Fibroblast of skin of back (primary cell): ENCODE results near the gene OR2AT4. TPM values are rescaled to one million over a fixed set of nuclear protein-coding genes. Genes with fewer than 3 reads are reported as not detected.
"Not testable (repeated sequence)": the region's sequence is repeated elsewhere in the genome, so short reads cannot be mapped to it uniquely, and the experiment has no call there.

Source experiments
- DNase-seq: peaks from one replicate; pipeline ENCODE4 v3.0.0-alpha.2; 2013
- polyA plus RNA-seq, 2 experiments: library from polyadenylated mRNA; unstranded; fragments of 120-200 nt; gene quantifications; one replicate each; pipeline ENCODE4 v1.2.1, GENCODE V29; 2013; ENCODE audit not compliant: insufficient read length in 2 of 2

Gene OR2AT4
- not detected for polyA plus RNA-seq (2013, experiment 1 of 2; ENCODE audit: insufficient read length)
- not detected for polyA plus RNA-seq (2013, experiment 2 of 2; ENCODE audit: insufficient read length)

DNA sequence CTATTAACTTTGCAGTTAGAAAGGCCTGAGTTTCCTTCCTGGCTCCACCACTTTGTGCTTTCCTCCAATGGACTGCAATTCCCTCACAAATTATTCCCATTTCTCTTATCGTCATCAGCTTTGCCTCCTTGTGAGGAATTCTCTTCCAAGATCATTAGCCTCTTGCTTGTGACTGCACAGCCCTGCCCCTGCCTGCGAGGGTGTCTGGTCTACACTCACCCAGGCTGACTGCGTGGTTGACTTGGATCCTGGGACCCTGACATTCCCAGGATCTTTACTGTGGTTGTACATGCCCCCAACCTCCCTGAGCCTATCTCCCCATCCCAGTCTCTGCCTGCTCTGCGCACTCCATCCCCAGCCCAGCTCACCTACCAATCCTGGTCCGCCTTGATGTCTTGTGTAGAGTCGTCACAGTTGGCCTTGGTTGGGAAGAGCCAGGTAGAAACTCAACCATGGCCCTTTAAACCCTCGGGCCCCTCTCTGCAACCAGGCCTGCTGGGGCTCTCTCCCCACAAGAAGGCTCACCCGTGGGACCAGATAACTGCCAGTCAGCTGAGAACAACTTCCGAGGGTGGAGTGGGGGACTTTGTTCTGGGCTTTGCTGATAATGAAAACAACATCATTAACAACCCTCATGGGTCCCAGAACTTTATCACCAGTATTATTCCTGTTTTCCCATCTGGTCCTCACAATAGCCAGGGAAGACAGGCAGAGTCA lies at the start of gene OR2AT4:
Gene OR2AT4 (minus strand): TSS at position 421 of the 717 bp plus-strand sequence.
- DNase-seq: no peak

DNA sequence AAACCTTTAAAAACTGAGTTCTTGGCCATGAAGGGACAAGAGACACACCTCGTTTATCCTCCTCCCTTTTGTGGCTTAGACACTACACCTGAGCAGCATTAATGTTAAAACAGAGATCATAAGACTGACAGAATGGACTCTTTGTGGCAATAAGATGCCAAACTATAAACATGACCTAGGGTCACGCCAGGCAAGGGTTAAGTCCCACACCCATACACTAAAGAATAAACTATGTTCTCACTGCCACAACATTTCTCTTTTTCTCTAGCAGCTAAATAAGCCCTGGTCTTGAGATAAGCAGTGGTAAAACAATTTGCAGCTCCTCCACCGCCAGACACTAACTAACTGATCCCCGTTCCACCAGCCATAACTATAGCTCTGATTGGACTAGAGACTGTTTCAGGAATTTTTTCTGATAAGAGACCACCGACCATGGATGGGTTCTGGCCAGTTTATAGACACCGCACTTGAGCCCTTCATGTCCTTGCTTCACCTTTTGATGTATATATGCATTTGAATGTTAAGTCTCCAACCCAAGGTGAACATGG lies 49.4 kb upstream of the OR2AT4 start:
- DNase-seq: no peak

GRCh38 chr11:75145196-75145971 lies 48.7 kb upstream of the OR2AT4 start:
- DNase-seq: no peak

GRCh38 chr11:75144716-75145014 lies 48.0 kb upstream of the OR2AT4 start:
- DNase-seq: no peak

- DNase-seq: no peak
These were observed 46.7 kb upstream of the OR2AT4 start for GRCh38 chr11:75143420-75143731.

DNA sequence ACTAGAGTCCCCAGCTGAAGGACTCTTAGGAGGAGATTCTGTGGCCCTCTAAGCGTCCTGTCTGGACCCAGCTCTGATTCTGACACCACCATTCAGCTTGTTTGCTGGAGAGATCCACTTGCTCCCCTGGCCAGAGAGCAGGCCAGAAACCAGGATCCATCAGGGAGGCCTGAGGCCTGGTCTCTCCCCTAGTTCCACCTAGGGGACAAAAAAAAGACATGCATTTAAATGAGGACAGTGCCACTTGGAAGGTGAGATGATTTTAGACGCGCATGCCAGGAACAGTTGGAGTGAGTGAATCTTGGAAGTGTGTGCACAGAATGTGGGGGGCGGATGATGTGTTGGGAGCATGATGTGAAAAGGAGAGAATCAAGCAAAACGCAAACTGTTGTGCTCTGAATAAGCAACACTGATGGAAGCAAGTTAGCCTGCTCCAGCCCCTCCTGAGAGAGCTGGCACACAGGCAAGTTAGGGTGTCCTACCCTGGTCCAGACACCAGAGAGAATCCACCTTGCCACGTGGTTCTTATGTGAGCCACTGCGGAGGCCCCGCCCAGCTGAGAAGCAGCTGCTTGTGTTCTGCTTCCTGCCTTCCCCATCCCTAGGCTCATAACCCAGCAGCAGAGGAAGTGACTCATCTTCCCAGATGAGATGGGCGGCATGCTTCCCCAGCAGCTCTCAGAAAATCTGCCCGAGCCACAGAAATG lies 46.2 kb upstream of the OR2AT4 start:
- DNase-seq: peak; percentile 94

DNA sequence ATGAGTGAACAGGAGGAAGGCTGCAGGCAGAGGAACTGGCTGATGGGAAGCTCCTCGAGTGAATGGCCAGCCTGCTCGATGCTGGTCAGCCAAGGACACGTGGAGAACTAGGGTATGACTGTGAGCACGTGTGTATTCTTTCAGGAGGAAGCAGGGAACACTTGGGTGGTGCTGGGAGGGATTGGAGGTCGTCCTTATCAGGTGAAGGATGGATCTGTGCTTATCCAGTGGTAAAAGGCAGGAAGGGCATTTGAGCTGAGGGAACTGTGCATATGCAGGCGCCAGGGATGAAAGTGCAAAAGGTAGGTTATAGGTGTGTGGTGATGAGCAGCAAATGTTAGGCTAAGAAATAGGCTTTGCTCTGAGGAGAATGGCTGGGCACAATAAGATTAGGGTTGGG lies 44.5 kb upstream of the OR2AT4 start:
- DNase-seq: no peak

GRCh38 chr11:75140269-75141138 lies 43.8 kb upstream of the OR2AT4 start:
- DNase-seq: peak; percentile 19

- no peak for DNase-seq
These were observed 39.0 kb upstream of the OR2AT4 start for GRCh38 chr11:75135651-75136050.

- no peak for DNase-seq
These were observed 38.5 kb upstream of the OR2AT4 start for GRCh38 chr11:75135021-75135650.

- DNase-seq: no peak
These were observed 37.3 kb upstream of the OR2AT4 start for GRCh38 chr11:75133976-75134375.

DNA sequence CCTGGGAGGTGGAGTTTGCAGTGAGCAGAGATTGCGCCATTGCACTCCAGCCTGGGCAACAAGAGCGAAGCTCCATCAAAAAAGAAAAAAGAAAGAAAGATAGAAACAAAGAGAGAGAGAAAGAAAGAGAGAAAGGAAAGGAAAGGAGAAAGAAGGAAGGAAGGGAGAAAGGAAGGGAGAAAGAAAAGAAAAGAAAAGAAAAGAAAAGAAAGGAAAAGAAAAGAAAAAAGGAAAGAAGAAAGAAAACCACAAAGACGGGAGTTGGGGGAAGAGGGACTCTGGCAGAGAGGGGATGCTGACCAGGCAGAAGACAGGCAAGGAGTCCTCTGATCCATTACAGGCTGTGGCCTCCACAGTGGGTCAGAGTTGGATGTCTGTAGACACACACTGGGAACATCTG lies 35.4 kb upstream of the OR2AT4 start:
- DNase-seq: no peak

- no peak for DNase-seq
These were observed 29.9 kb upstream of the OR2AT4 start for GRCh38 chr11:75126564-75126963.

DNA sequence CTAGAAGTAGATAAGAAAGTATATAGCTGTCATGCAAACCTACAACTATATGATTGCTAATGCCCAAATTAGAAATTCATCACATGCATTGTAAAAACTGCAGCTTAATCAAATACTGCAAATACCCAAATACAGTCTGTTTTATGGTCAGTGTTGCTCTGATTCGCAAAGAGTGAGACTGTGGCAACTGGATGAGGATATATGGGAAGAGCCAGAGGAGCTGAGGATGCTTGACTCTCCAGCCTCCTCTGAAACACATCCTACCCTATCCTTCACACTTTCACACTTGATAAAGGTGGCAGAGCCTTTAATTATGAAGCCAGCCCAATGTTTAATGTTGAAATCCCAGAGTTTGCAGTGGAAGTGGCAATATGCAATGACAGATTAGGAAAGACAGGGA lies 21.9 kb upstream of the OR2AT4 start:
- no peak for DNase-seq

DNA sequence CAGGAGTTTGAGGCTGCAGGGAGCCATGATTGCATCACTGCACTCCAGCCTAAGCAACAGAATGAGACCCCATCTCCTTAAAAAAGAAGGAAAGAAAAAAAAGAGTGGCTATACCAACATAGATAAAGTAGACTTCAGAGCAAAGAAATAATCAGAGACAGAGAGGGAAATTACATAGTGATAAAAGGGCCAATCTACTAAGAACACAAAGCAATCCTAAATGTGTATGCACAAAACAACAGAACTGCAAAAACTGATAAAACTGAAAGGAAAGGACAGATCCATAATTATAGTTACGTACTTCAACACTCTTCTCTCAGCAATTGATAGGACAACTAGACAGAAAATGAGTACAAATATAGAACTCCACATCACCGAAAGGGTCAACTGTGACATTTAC lies 17.8 kb upstream of the OR2AT4 start:
- DNase-seq: no peak

GRCh38 chr11:75113030-75113429 lies 16.4 kb upstream of the OR2AT4 start:
- DNase-seq: no peak

DNA sequence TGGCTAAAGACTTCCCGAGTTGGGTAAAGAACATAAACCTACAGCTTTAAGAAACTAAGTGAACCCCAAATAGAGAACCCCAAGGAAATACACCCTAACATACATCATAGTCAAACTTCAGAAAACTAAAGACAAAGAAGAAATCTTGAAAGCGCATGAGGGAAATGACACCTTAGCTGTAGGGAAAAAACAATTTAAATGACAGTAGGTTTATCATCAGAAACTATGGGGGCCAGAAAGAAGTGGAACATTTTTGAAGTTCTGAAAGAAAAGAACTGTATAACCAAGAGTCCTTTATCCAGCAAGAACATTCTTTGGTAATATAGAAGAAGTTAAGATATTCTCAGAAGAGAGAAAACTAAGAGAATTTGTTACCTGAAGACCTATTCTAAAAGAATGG lies 15.5 kb upstream of the OR2AT4 start:
- DNase-seq: no peak

DNA sequence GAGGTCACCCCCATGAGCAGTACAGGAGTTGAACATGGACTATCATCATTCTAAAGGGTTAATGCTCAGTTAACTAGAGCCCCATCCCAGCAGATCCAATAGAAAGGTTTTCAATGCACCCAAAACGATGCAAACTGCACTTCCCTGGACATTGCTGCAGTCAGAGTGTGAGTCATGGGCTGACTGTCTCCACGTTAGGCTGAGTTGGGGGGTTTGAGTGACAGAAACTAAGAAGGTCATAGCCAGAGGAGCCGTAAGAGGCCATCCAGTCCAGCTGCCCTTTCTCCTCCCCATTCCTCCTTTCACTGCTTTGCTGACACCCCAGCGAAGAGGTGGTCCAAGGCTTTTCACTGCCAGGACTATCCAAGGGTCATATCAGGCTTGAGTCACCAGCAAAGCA lies 10.5 kb upstream of the OR2AT4 start:
- peak; percentile 25 for DNase-seq

GRCh38 chr11:75105967-75106681 lies 9.4 kb upstream of the OR2AT4 start:
- DNase-seq: not testable (repeated sequence)

DNA sequence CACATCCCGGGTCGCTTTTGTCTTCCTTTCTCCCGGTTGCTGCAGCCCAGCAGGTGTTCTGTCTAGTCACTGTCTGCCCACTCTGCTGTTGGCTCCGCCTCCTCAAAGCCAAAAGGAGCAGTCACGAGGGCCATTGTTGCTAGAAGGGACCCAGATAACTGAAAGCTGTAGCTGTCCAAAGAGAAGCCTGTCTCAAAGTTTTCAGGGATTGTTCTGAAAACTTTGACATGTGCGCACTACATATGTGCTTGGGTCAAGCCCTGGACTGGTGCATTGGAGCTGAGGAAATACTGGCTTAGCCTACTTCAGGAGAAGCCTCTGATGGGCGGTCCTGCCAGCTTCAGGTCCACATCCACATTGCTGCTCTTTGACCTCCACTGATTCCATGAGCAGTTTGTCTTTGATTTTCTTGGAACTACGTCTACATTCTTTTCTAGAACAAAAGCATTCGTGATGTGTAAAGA lies 8.8 kb upstream of the OR2AT4 start:
- peak; percentile 16 for DNase-seq
